Sigmoid colon (tissue), 4 donors: ENCODE data around the gene U2SURP.

ENCODE experiments used
- CTCF ChIP-seq, 4 experiments: fragments of 450-650 bp in 3 of 4; fragments of 200-600 bp in 1 of 4; IDR thresholded peaks; one replicate each; pipeline ENCODE4 v1.5.1; 2016 to 2019; ENCODE audit warnings: antibody characterized with exemption in 4 of 4, mild to moderate bottlenecking in 3 of 4, moderate library complexity in 2 of 4
- EP300 ChIP-seq, 4 donors: sonication (generic); formaldehyde crosslinking; IDR thresholded peaks; one replicate each; pipeline ENCODE4 v1.6.1; 2017; ENCODE audit warnings: antibody characterized with exemption in 4 of 4
- POLR2A ChIP-seq, 2 donors: fragments of 450-650 bp; IDR thresholded peaks; one replicate each; pipeline ENCODE4 v1.6.1; 2016; ENCODE audit warnings: antibody characterized with exemption in 2 of 2, mild to moderate bottlenecking in 2 of 2, moderate library complexity in 2 of 2

GRCh38 chr3:143109861-143110260, 108.5 kb downstream of the U2SURP start:
- TF ChIP-seq CTCF (IDR thresholded peaks at IDR 0.05) (no peak), POLR2A (IDR thresholded peaks at IDR 0.05) (no peak), EP300 (IDR thresholded peaks at IDR 0.05) (no peak)
